NCI-H2171 (cell line): ENCODE data around the gene EPM2AIP1.
"Not testable (repeated sequence)": the region's sequence is repeated elsewhere in the genome, so short reads cannot be mapped to it uniquely, and the experiment has no call there.

Experiments used
- DNase-seq: peaks from one replicate; lab custom pipeline; 2025; lab: John Stamatoyannopoulos, UW

The EPM2AIP1 gene

GRCh38 chr3:36954452-36955134 is 38.3 kb downstream of the EPM2AIP1 start:
- no peak for DNase-seq

- not testable (repeated sequence) for DNase-seq
Observed at GRCh38 chr3:36947814-36948213, 45.1 kb downstream of the EPM2AIP1 start.

GRCh38 chr3:36945333-36945980 is 47.5 kb downstream of the EPM2AIP1 start:
- DNase-seq, result no peak

GRCh38 chr3:36944641-36945270 is 48.2 kb downstream of the EPM2AIP1 start, which contains the start of gene TRANK1:
Gene TRANK1 (minus strand): TSS chr3:36945054. CDS start chr3:36944809, 245 bp downstream.
- no peak for DNase-seq

- DNase-seq, result no peak
Observed at GRCh38 chr3:36944012-36944640, 48.8 kb downstream of the EPM2AIP1 start.

GRCh38 chr3:36943601-36944000 is 49.3 kb downstream of the EPM2AIP1 start:
- no peak for DNase-seq

- DNase-seq, result no peak
Observed at GRCh38 chr3:36942638-36943248, 50.2 kb downstream of the EPM2AIP1 start.

GRCh38 chr3:36941658-36942057 is 51.3 kb downstream of the EPM2AIP1 start:
- no peak for DNase-seq

GRCh38 chr3:36941162-36941561 is 51.8 kb downstream of the EPM2AIP1 start:
- no peak for DNase-seq

- no peak for DNase-seq
Observed at GRCh38 chr3:36937492-36937891, 55.4 kb downstream of the EPM2AIP1 start.
